PFSK-1 (cell line): ENCODE measurements around the gene ATRN.

Experiments used
- FOXP2 ChIP-seq: optimal IDR thresholded peaks from 2 replicates; pipeline ENCODE3; 2011; ENCODE audit warnings: borderline replicate concordance, control low read depth, inconsistent platforms; ENCODE audit not compliant: insufficient read depth; ENCODE audit errors: extremely low read length, extremely low read depth
- POLR2AphosphoS5 ChIP-seq: IDR thresholded peaks from 2 replicates; pipeline ENCODE4 v1.6.1; 2012; ENCODE audit warnings: low read depth, mild to moderate bottlenecking, control low read depth, low read length, moderate library complexity
- SIN3A ChIP-seq: IDR thresholded peaks from 2 replicates; pipeline ENCODE4 v1.6.1; 2012; ENCODE audit warnings: mild to moderate bottlenecking, low read length, moderate library complexity, borderline replicate concordance; ENCODE audit not compliant: insufficient read depth
- TAF1 ChIP-seq: IDR thresholded peaks from 2 replicates; pipeline ENCODE4 v1.6.1; 2012; ENCODE audit warnings: low read length, control low read depth, borderline replicate concordance; ENCODE audit not compliant: insufficient read depth
- TF ChIP-seq, protein P1 (sequence below), 2 experiments: IDR thresholded peaks; 2 replicates each; pipeline versions ENCODE4 v1.6.1 to v1.8.0; 2011 to 2012; ENCODE audit warnings: low read depth in 2 of 2, low read length in 2 of 2, control low read depth in 1 of 2, inconsistent platforms in 1 of 2, mild to moderate bottlenecking in 1 of 2, moderate library complexity in 1 of 2; ENCODE audit not compliant: insufficient read depth in 1 of 2

Gene ATRN

GRCh38 chr20:3693376-3693775 is 222.6 kb downstream of the ATRN start:
- TF ChIP-seq SIN3A, result no peak
- no peak for TF ChIP-seq TAF1
- no peak for TF ChIP-seq POLR2AphosphoS5
- no peak for TF ChIP-seq FOXP2
- TF ChIP-seq, protein P1, sequence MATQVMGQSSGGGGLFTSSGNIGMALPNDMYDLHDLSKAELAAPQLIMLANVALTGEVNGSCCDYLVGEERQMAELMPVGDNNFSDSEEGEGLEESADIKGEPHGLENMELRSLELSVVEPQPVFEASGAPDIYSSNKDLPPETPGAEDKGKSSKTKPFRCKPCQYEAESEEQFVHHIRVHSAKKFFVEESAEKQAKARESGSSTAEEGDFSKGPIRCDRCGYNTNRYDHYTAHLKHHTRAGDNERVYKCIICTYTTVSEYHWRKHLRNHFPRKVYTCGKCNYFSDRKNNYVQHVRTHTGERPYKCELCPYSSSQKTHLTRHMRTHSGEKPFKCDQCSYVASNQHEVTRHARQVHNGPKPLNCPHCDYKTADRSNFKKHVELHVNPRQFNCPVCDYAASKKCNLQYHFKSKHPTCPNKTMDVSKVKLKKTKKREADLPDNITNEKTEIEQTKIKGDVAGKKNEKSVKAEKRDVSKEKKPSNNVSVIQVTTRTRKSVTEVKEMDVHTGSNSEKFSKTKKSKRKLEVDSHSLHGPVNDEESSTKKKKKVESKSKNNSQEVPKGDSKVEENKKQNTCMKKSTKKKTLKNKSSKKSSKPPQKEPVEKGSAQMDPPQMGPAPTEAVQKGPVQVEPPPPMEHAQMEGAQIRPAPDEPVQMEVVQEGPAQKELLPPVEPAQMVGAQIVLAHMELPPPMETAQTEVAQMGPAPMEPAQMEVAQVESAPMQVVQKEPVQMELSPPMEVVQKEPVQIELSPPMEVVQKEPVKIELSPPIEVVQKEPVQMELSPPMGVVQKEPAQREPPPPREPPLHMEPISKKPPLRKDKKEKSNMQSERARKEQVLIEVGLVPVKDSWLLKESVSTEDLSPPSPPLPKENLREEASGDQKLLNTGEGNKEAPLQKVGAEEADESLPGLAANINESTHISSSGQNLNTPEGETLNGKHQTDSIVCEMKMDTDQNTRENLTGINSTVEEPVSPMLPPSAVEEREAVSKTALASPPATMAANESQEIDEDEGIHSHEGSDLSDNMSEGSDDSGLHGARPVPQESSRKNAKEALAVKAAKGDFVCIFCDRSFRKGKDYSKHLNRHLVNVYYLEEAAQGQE (IDR thresholded peaks at IDR 0.05; ENCODE audit: insufficient read depth in 1 of 2, low read depth in 2 of 2, low read length in 2 of 2), result no peak

GRCh38 chr20:3694864-3695263 is 224.0 kb downstream of the ATRN start:
- TF ChIP-seq, protein P1 (IDR thresholded peaks at IDR 0.05; ENCODE audit: insufficient read depth in 1 of 2, low read depth in 2 of 2, low read length in 2 of 2), result no peak
- TF ChIP-seq SIN3A (no peak), FOXP2 (no peak), TAF1 (no peak), POLR2AphosphoS5 (no peak)

- TF ChIP-seq FOXP2, result no peak
- TF ChIP-seq, protein P1 (IDR thresholded peaks at IDR 0.05; ENCODE audit: insufficient read depth in 1 of 2, low read depth in 2 of 2, low read length in 2 of 2), result no peak
- TF ChIP-seq SIN3A, result no peak
Observed at GRCh38 chr20:3696200-3696599, 225.4 kb downstream of the ATRN start.

DNA sequence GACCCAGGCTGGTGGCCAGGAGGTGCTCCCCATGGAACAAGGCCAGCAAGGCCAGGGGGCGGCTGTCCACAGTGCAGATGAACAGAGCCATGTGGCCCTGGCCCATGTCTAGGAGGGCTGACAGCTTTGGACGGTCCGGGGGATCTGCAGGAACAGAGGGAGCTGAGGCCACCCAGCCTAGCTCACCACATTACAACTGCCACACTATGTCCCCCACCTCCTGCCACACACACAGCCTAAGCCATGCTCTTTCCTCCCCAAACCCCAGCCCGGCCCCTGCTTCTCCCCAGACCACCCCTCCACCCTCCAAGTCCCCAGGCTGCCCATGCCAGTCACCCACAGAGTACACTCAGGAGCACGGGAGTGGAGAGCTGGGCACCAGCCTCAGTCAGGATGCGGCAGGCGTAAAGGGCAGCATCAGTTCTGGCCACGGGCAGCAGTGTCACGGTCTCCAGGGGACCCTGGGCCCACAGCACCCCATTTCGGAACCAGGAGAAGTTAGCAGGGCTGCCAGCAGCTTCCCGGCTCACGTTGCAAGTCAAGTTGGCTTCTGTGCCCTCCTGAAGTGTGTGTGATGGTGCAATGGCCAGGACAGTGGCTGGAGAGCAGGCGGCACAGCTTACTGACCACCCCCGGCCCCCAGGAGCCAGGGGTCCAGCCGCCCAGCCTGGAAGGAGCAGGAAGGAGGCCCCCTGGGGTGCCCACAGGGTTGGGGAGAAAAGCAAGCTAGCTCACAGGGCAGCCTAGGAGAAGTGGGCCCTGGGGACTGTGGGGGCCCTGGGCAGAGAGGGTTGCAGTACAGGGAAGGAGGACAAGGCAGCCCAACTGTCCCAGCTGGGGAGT is 226.1 kb downstream of the ATRN start:
- no peak for TF ChIP-seq SIN3A
- TF ChIP-seq, protein P1 (IDR thresholded peaks at IDR 0.05; ENCODE audit: insufficient read depth in 1 of 2, low read depth in 2 of 2, low read length in 2 of 2), result no peak
- TF ChIP-seq TAF1, result no peak
- TF ChIP-seq FOXP2, result no peak
- no peak for TF ChIP-seq POLR2AphosphoS5
